Small intestine (tissue), 7 donors: ENCODE data around the gene RPL13A. TPM values are rescaled to one million over a fixed set of nuclear protein-coding genes. Genes with fewer than 3 reads are reported as not detected.
A peak's percentile ranks its signal among the peaks of the same experiment; 100 is the strongest.

Source experiments
- DNase-seq, 2 donors: peaks; one replicate each; pipeline versions ENCODE4 v3.0.0 to v3.0.0-alpha.2; 2013
- FAIRE-seq: peaks from 2 replicates; lab custom pipeline; 2012; peaks lifted over from hg19 to GRCh38; lab: Jason Lieb, UNC
- H3K27ac ChIP-seq, 3 donors: one replicate each; pipeline ENCODE4 v1.5.1; 2013; ENCODE audit warnings: low read length in 2 of 3, mild to moderate bottlenecking in 2 of 3, control low read depth in 1 of 3, inconsistent platforms in 1 of 3, low read depth in 1 of 3, moderate library complexity in 1 of 3
- H3K27me3 ChIP-seq, 3 donors: one replicate each; pipeline ENCODE4 v1.6.1; 2013; ENCODE audit warnings: low read length in 3 of 3, inconsistent platforms in 1 of 3; ENCODE audit not compliant: control insufficient read depth in 3 of 3, insufficient read depth in 3 of 3
- H3K36me3 ChIP-seq, 3 donors: one replicate each; pipeline ENCODE4 v1.6.1; 2013; ENCODE audit warnings: low read length in 3 of 3, inconsistent platforms in 1 of 3, low read depth in 1 of 3, mild to moderate bottlenecking in 1 of 3, moderate library complexity in 1 of 3; ENCODE audit not compliant: control insufficient read depth in 3 of 3, insufficient read depth in 2 of 3
- H3K4me1 ChIP-seq, 3 donors: one replicate each; pipeline ENCODE4 v1.6.1; 2013; ENCODE audit warnings: low read length in 2 of 3, inconsistent platforms in 1 of 3, low read depth in 1 of 3, mild to moderate bottlenecking in 1 of 3, moderate library complexity in 1 of 3; ENCODE audit not compliant: control insufficient read depth in 3 of 3, insufficient read depth in 2 of 3
- H3K4me3 ChIP-seq, 3 donors: one replicate each; pipeline ENCODE4 v1.5.1; 2013; ENCODE audit warnings: low read length in 3 of 3, control low read depth in 1 of 3, inconsistent platforms in 1 of 3, low read depth in 1 of 3, mild to moderate bottlenecking in 1 of 3, moderate library complexity in 1 of 3
- H3K9me3 ChIP-seq, 2 donors: one replicate each; pipeline ENCODE4 v1.6.1; 2013; ENCODE audit warnings: low read depth in 1 of 2, low read length in 1 of 2; ENCODE audit not compliant: control insufficient read depth in 2 of 2, insufficient read depth in 1 of 2
- WGBS, 3 donors: extraction: QIAGEN DNeasy Blood & Tissue Kit; methylation state at CpG; one replicate each; pipeline ENCODE4 v1.1.7; 2013; 5-methylcytosine and 5-hydroxymethylcytosine counted together
- polyA plus RNA-seq, 4 donors: library from polyadenylated mRNA; stranded (reverse) in 3 of 4; unstranded in 1 of 4; fragments of 200-250 nt in 3 of 4; fragments of 120-200 nt in 1 of 4; gene quantifications; one replicate each; pipeline versions ENCODE4 v1.2.1 to v1.2.3, GENCODE V29; 2013
- donor health status: healthy with polysubstance abuse.
- donor health status: control.
- donor health status: control.
- donor health status: Bipolar disorder and iron deficiency.
- donor health status: healthy.

The RPL13A gene
- polyA plus RNA-seq, 4 donors = 2,350 to 5,026 (median 3,831) TPM

DNA sequence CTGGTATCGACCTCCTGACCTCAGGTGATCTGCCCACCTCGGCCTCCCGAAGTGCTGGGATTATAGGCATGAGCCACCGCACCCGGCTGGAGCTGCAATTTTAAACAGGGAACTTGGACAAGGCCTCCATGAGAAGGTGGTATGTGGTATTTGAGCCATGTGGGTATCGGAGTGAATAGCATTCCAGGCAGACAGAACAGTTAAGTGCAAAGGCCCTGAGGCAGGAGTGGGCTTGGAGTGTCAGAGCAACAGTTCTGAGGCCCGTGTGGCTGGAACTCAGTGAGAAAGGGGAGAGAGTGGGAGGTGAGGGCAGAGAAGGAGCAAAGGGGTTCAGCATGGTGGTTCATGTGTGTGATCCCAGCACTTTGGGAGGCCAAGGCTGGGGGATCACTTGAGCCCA, 43.3 kb downstream of the RPL13A start:
- FAIRE-seq (no peak), DNase-seq (no peak)
- Histone ChIP-seq H3K36me3 (peaks cover 2 to 85% (median 13%) of the 10 kb centered on the region in 3 donors), H3K4me3 (no peak overlapping the region), H3K27ac (no peak overlapping the region), H3K9me3 (no peaks in the 10 kb centered on the region), H3K27me3 (no peaks in the 10 kb centered on the region), H3K4me1 (peaks cover 0 to 37% (median 6%) of the 10 kb centered on the region in 3 donors)
- WGBS, 3 donors = 93 to 95% (median 94%) methylated on average over 7 of the region's 7 CpGs

DNA sequence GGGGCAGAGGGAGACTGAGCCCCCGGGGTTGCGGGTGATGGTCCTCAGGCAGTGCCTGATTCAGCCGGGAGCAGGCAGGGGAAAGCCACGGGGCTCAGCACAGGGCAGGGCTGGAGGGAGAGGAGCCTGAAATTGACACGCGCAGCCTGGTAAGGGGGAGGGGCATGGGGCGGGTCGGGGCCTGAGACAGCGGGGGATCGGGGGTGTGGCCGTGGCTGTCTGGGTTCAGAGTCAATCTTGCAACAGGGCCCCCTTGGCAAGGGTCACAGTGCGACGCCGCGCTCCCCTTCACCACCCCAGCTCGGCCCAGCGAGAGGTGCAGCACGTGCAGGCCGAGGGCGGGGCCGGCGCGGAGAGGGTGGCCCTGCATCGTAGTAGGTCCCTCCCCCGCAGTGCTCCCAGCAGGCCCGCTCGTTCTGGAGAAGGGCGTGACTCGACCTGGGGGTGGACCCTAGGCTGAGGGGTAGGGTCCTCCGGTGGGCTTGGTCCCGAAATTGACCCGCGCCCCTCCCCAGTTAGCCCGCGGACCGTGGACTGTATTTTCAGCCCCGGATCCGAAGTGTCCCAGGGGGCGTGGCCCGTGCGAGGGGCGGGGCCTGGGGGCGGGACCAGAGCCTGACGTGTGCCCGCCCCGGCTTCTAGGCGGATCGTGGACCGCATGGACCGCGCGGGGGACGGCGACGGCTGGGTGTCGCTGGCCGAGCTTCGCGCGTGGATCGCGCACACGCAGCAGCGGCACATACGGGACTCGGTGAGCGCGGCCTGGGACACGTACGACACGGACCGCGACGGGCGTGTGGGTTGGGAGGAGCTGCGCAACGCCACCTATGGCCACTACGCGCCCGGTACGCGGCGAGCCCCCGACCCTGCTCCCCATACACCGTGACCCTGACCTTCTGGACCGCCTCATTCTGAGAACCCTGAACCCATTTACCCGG, 46.4 kb downstream of the RPL13A start:
- peaks cover 5 to 83% (median 14%) of the 10 kb centered on the region in 3 donors for H3K36me3 ChIP-seq
- FAIRE-seq (no peak), DNase-seq (peak in 1 of 2 donors; percentile 97)
- WGBS, 3 donors = 16 to 68% (median 45%) methylated on average over 71 to 87 of the region's 87 CpGs
- peak overlapping the region in 1 of 3 donors; percentile 88 for H3K27ac ChIP-seq
- no peaks in the 10 kb centered on the region for H3K9me3 ChIP-seq
- H3K4me1 ChIP-seq = peaks cover 0 to 22% (median 2%) of the 10 kb centered on the region in 3 donors
- peak overlapping the region in 2 of 3 donors; percentile 39 to 65 for H3K4me3 ChIP-seq
- H3K27me3 ChIP-seq = no peaks in the 10 kb centered on the region

DNA sequence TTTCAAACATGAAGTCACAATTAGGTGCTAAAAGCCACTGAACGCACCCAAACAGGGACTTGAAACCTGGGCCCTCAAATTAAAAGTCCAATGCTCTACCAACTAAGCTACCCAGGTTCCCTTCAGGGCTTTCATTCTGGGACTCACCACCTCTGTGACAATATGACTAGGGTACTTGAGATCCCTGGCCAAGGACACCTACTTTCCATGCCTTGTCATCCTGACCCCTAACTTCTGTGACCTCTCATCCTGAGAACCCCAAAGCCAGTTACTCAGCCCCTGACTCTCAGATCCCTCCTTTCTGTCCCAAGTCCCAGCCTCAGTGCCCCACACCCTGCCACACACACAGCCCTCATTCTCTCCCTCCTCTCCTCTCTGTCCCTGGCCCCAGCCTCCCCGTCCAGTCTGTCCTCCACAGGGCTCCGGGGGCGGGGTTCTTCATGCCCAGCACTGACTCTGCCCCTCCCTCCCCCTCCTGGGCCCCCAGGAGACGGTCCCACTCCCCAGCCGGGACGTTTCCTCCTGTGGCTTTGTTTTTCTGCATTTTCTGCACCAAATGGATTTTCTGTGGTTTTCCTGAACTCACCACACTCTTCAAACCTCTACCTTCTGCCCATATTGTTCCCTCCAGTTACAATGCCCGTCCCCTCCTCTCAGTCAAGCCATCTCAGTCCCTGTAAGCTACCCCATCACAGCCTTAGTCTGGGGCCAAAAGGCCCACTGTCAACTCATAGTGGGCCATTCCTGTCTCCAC, 47.4 kb downstream of the RPL13A start:
- WGBS, 3 donors = 66 to 84% (median 73%) methylated on average over 8 of the region's 8 CpGs
- peaks cover 5 to 85% (median 14%) of the 10 kb centered on the region in 3 donors for H3K36me3 ChIP-seq
- H3K4me1 ChIP-seq = peaks cover 0 to 22% (median 2%) of the 10 kb centered on the region in 3 donors
- no peak overlapping the region for H3K4me3 ChIP-seq
- DNase-seq = no peak
- FAIRE-seq = no peak
- no peaks in the 10 kb centered on the region for H3K9me3 ChIP-seq
- H3K27me3 ChIP-seq = no peaks in the 10 kb centered on the region
- no peak overlapping the region for H3K27ac ChIP-seq

DNA sequence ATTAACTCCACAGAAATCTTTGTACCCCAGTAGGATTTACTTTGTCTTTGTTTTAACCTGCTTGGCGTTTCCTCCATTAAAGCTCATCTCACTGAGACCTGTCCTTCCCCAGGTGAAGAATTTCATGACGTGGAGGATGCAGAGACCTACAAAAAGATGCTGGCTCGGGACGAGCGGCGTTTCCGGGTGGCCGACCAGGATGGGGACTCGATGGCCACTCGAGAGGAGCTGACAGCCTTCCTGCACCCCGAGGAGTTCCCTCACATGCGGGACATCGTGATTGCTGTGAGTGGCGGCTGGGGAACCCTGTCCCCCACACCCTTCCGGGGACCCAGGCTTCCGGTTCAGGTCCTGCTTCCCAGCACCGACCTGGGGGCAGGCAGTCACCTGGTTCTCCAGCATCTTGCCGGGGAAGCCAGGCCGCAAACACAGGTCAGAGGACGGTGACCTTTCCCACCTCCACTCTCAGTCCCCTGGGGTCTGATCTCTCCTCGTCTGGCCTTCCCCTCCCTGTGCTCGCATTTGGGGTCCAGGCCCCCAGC, 49.6 kb downstream of the RPL13A start:
- Histone ChIP-seq H3K36me3 (peaks cover 5 to 88% (median 16%) of the 10 kb centered on the region in 3 donors), H3K4me1 (peaks cover 0 to 22% (median 2%) of the 10 kb centered on the region in 3 donors), H3K4me3 (no peak overlapping the region), H3K27me3 (no peaks in the 10 kb centered on the region), H3K27ac (no peak overlapping the region), H3K9me3 (no peaks in the 10 kb centered on the region)
- no peak for FAIRE-seq
- DNase-seq = no peak
- 87 to 90% (median 87%) methylated on average over 22 of the region's 22 CpGs for WGBS, 3 donors

DNA sequence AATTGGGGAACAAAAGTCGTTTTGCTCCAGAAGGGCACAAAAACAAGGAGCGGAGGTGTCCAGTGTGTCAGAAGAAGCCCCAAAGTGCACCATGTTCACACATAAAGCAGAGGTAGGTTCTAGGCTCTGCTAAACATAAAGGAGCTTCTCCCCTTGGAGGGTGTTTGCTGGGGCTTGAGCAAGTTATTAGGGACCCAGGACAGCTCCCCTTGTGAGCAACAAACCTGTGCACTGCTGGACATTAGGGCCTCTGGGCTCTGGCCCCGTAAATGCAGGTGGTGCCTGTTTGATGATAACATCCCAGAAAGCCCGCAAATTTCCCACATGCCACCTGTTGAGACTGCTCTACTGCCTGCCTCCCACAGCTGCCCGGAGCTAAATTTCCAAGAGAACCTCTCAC, 51.2 kb downstream of the RPL13A start:
- Histone ChIP-seq H3K4me3 (no peak overlapping the region), H3K27me3 (no peaks in the 10 kb centered on the region), H3K4me1 (peaks cover 0 to 13% (median 0%) of the 10 kb centered on the region in 3 donors), H3K36me3 (peaks cover 5 to 92% (median 20%) of the 10 kb centered on the region in 3 donors), H3K27ac (no peak overlapping the region), H3K9me3 (no peaks in the 10 kb centered on the region)
- WGBS, 3 donors = 69 to 80% (median 79%) methylated on average over 5 of the region's 5 CpGs
- no peak for DNase-seq
- FAIRE-seq = no peak

DNA sequence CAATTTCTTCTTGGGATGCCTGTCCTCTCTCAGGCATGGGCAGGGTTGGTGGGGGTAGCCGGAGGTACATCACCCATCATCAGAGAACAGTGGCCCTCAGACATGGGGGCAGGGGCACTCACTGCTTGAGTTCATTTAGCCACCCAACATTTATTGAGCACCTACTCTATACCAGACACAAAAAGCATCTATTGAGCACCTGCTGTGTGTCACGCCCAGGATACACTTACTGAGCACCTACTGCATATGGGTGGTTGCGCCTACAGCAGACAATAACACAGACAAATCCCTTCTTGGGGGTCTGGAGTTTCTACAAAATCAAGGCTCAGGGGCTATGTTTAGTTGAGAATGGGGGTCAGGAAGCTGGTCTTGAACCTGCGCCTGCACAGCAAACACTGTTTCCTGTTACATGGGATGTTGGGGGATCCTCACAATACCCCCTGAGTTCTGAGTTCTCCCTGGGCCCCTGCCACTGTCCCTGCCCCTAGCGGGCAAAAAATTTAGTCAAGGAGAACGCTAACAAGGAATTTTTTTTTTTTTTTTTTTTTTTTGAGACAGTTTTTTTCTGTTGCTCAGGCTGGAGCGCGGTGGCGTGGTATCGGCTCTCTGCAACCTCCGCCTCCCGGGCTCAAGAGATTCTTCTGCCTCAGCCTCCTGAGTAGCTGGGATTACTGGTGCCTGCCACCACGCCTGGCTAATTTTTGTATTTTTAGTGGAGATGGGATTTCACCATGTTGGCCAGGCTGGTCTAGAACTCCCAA, 52.0 kb downstream of the RPL13A start:
- peaks cover 0 to 9% (median 0%) of the 10 kb centered on the region in 3 donors for H3K4me1 ChIP-seq
- FAIRE-seq = no peak
- WGBS, 3 donors = 95 to 97% (median 95%) methylated on average over 13 of the region's 13 CpGs
- H3K9me3 ChIP-seq = no peaks in the 10 kb centered on the region
- no peaks in the 10 kb centered on the region for H3K27me3 ChIP-seq
- no peak overlapping the region for H3K4me3 ChIP-seq
- peaks cover 5 to 96% (median 19%) of the 10 kb centered on the region in 3 donors for H3K36me3 ChIP-seq
- no peak overlapping the region for H3K27ac ChIP-seq
- no peak for DNase-seq
